Prostate gland (tissue), 2 donors: ENCODE results near the gene SIM1. TPM values are rescaled to one million over a fixed set of nuclear protein-coding genes. Genes with fewer than 3 reads are reported as not detected.
"Not testable (repeated sequence)": the region's sequence is repeated elsewhere in the genome, so short reads cannot be mapped to it uniquely, and the experiment has no call there.

ENCODE experiments used
- DNase-seq: peaks from one replicate; pipeline ENCODE4 v3.0.0-alpha.2; 2019; ENCODE audit warnings: low spot score
- H3K27ac ChIP-seq, 2 donors: fragments of 200-600 bp; sonication (generic); 2 replicates each; pipeline ENCODE4 v1.5.1; 2017 to 2019
- H3K27me3 ChIP-seq: fragments of 200-600 bp; sonication (generic); replicated peaks from 2 replicates; pipeline ENCODE4 v1.5.1; 2019; ENCODE audit not compliant: insufficient read depth
- H3K36me3 ChIP-seq, 2 donors: fragments of 200-600 bp; sonication (generic); 1 replicate in 1 of 2; 2 replicates in 1 of 2; pipeline versions ENCODE4 v1.5.1 to v1.8.1; 2017 to 2019
- H3K4me1 ChIP-seq: fragments of 200-600 bp; sonication (generic); replicated peaks from 2 replicates; pipeline ENCODE4 v1.5.1; 2019
- H3K4me3 ChIP-seq, 2 donors: fragments of 200-600 bp; sonication (generic); 2 replicates each; pipeline ENCODE4 v1.5.1; 2017 to 2019
- H3K9me3 ChIP-seq: fragments of 200-600 bp; sonication (generic); 2 replicates; pipeline ENCODE4 v1.5.1; 2017
- CTCF ChIP-seq, 4 experiments: fragments of 200-600 bp in 2 of 4; fragments of 450-650 bp in 2 of 4; sonication (generic) in 2 of 4; IDR thresholded peaks; 1 replicate in 3 of 4; 2 replicates in 1 of 4; pipeline ENCODE4 v1.5.1; 2016 to 2019; ENCODE audit warnings: antibody characterized with exemption in 4 of 4, mild to moderate bottlenecking in 2 of 4, moderate library complexity in 2 of 4
- POLR2A ChIP-seq: fragments of 450-650 bp; IDR thresholded peaks from one replicate; pipeline ENCODE4 v1.6.1; 2016; ENCODE audit warnings: antibody characterized with exemption, mild to moderate bottlenecking
- POLR2AphosphoS5 ChIP-seq: sonication (generic); formaldehyde crosslinking; IDR thresholded peaks from one replicate; pipeline ENCODE4 v1.6.1; 2017; ENCODE audit warnings: antibody characterized with exemption
- WGBS: methylation state at CpG from one replicate; pipeline ENCODE4 v1.1.5; 2018; 5-methylcytosine and 5-hydroxymethylcytosine counted together
- intact Hi-C: fragments of 100-400 bp; cut with DNase I; formaldehyde crosslinking; loops from one replicate; pipeline ENCODE4 v1.14.2; 2022
- total RNA-seq, 2 donors: library from RNA; depleted of rRNA; stranded (reverse); fragments of >200 nt; gene quantifications; one replicate each; pipeline ENCODE4 v1.1.0, GENCODE V29; 2016

Gene SIM1
- total RNA-seq, 2 donors from 2014 or later: 0.85 TPM; not detected in 1

GRCh38 chr6:100370265-100370664, 94.5 kb downstream of the SIM1 start:
- Histone ChIP-seq H3K9me3 (no peaks in the 10 kb centered on the region), H3K27me3 (no peaks in the 10 kb centered on the region), H3K4me3 (no peak overlapping the region), H3K4me1 (no peaks in the 10 kb centered on the region), H3K36me3 (no peaks in the 10 kb centered on the region), H3K27ac (no peak overlapping the region)
- no peak for DNase-seq
- WGBS: 55% methylated on average over 1 of the region's 1 CpG
- TF ChIP-seq POLR2A (no peak), POLR2AphosphoS5 (no peak), CTCF (IDR thresholded peaks at IDR 0.05) (no peak)
- intact Hi-C loops: no loop called here

GRCh38 chr6:100366419-100366818, 98.3 kb downstream of the SIM1 start:
- Histone ChIP-seq H3K27me3 (no peaks in the 10 kb centered on the region), H3K27ac (no peak overlapping the region), H3K9me3 (no peaks in the 10 kb centered on the region), H3K4me3 (no peak overlapping the region), H3K4me1 (no peaks in the 10 kb centered on the region), H3K36me3 (no peaks in the 10 kb centered on the region)
- WGBS: 87% methylated on average over 5 of the region's 5 CpGs
- no peak for DNase-seq
- TF ChIP-seq POLR2AphosphoS5: no peak
- TF ChIP-seq CTCF (IDR thresholded peaks at IDR 0.05): no peak
- TF ChIP-seq POLR2A: no peak
- intact Hi-C loops: no loop called here

- Histone ChIP-seq H3K27me3 (no peaks in the 10 kb centered on the region), H3K36me3 (no peaks in the 10 kb centered on the region), H3K9me3 (no peaks in the 10 kb centered on the region), H3K27ac (no peak overlapping the region), H3K4me3 (no peak overlapping the region), H3K4me1 (no peaks in the 10 kb centered on the region)
- intact Hi-C loops: no loop called here
- TF ChIP-seq CTCF (IDR thresholded peaks at IDR 0.05) (no peak), POLR2A (no peak), POLR2AphosphoS5 (no peak)
- WGBS: 23% methylated on average over 1 of the region's 1 CpG
- no peak for DNase-seq
Measured at GRCh38 chr6:100363651-100364050, 101.1 kb downstream of the SIM1 start.

- intact Hi-C loops: not testable (repeated sequence)
Measured at GRCh38 chr6:100354736-100355641, 109.7 kb downstream of the SIM1 start.

GRCh38 chr6:100353276-100354015, 111.3 kb downstream of the SIM1 start:
- DNase-seq: no peak
- Histone ChIP-seq H3K4me3 (no peak overlapping the region), H3K9me3 (no peaks in the 10 kb centered on the region), H3K27me3 (no peaks in the 10 kb centered on the region), H3K36me3 (no peaks in the 10 kb centered on the region), H3K4me1 (no peaks in the 10 kb centered on the region), H3K27ac (no peak overlapping the region)
- WGBS: 79% methylated on average over 8 of the region's 8 CpGs
- TF ChIP-seq POLR2A (no peak), POLR2AphosphoS5 (no peak), CTCF (IDR thresholded peaks at IDR 0.05) (no peak)
- intact Hi-C loops: no loop called here

More at GRCh38 chr6:100354736-100355641, 109.7 kb downstream of the SIM1 start:
- H3K27me3 ChIP-seq, H3K27ac ChIP-seq, H3K36me3 ChIP-seq, H3K4me3 ChIP-seq, H3K4me1 ChIP-seq, H3K9me3 ChIP-seq, DNase-seq: not testable (repeated sequence)
- 67% methylated on average over 35 of the region's 35 CpGs for WGBS
